Measurements from ENCODE around the gene FBXW12. TPM values are rescaled to one million over a fixed set of nuclear protein-coding genes. Genes with fewer than 3 reads are reported as not detected.

Gene FBXW12
- total and polyA plus RNA-seq, 2 donors (not counting 3 experiments of a cell fraction or from before 2014, with no cell fraction given) = not detected

DNA sequence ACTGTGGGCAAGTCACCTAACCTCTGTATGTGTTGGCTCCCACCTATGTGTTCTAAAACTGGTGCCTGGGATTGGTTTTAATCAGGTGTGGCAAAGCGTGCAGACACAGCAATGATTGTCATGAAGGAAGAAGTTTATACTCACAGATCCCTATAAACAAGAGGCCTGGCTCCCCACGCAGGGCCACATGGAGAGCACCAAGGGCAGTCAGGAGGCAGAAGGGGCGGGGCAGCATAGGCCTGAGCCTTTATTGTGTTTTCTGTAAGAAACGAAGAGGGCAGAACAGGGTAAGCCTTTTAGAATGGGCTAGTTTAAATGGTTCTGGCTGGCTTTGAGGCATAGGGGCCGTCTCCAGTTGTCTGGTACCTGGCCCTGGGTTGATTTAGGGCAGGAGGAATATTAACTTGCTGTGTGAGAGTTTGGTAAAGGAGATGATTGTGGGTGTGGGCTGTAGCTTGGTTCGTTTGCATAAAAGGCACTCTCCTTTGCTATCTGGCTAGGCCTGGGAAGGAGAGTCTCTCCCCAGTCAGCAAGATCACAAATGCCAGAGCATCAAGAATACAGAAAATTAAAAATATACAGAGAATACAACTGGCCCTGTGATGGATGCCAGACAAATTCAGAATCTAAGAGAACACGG, 2.2 kb upstream of the FBXW12 start:
- DNase-seq (ENCODE audit: low read depth, low spot score) (no peak), FAIRE-seq (no peak)
- Histone ChIP-seq H3K27ac (ENCODE audit: insufficient read depth, low read depth, low read length) (no peak overlapping the region), H2AFZ (ENCODE audit: low read depth, low read length) (no peak overlapping the region), H3K36me3 (ENCODE audit: control insufficient read depth in 2 of 2, extremely low read depth in 1 of 2, insufficient read depth in 2 of 2, low read length in 2 of 2) (no peaks in the 10 kb centered on the region), H3K79me2 (ENCODE audit: control insufficient read depth, insufficient read depth, low read length) (no peaks in the 10 kb centered on the region), H3K9me1 (replicated peaks; ENCODE audit: control insufficient read depth, extremely low read depth, insufficient read depth, low read length) (no peaks in the 10 kb centered on the region), H4K20me1 (replicated peaks; ENCODE audit: control insufficient read depth, extremely low read depth, insufficient read depth, low read length) (no peaks in the 10 kb centered on the region), H3K4me3 (replicated peaks in 1 of 3; ENCODE audit: insufficient read depth in 1 of 3, low read depth in 1 of 3, low read length in 3 of 3) (no peak overlapping the region), H3K9ac (replicated peaks; ENCODE audit: extremely low read depth, insufficient read depth, low read length) (no peak overlapping the region), H3K27me3 (ENCODE audit: control insufficient read depth in 2 of 2, insufficient read depth in 2 of 2, low read length in 2 of 2) (peaks cover 4 to 10% of the 10 kb centered on the region in 2 experiments), H3K4me1 (ENCODE audit: control insufficient read depth, extremely low read depth, insufficient read depth, low read length) (no peaks in the 10 kb centered on the region), H3K4me2 (ENCODE audit: insufficient read depth, low read length) (no peak overlapping the region), H3K9me3 (replicated peaks; ENCODE audit: control insufficient read depth, insufficient read depth, low read length) (no peaks in the 10 kb centered on the region)
- dilution Hi-C loops (cut with MboI; ENCODE audit: extremely low pct_ligation_motif_present, low sequenced_read_pairs) (no loop called here), intact Hi-C loops (cut with micrococcal nuclease) (no loop called here)
- ChIA-PET POLR2A (no interaction called here), CTCF (no interaction called here)
- no TSS peak for BruUV-seq (replicated peaks)
- TF ChIP-seq, protein P1, sequence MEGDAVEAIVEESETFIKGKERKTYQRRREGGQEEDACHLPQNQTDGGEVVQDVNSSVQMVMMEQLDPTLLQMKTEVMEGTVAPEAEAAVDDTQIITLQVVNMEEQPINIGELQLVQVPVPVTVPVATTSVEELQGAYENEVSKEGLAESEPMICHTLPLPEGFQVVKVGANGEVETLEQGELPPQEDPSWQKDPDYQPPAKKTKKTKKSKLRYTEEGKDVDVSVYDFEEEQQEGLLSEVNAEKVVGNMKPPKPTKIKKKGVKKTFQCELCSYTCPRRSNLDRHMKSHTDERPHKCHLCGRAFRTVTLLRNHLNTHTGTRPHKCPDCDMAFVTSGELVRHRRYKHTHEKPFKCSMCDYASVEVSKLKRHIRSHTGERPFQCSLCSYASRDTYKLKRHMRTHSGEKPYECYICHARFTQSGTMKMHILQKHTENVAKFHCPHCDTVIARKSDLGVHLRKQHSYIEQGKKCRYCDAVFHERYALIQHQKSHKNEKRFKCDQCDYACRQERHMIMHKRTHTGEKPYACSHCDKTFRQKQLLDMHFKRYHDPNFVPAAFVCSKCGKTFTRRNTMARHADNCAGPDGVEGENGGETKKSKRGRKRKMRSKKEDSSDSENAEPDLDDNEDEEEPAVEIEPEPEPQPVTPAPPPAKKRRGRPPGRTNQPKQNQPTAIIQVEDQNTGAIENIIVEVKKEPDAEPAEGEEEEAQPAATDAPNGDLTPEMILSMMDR (IDR thresholded peaks at IDR 0.05; ENCODE audit: extremely low read depth in 1 of 2, insufficient read depth in 1 of 2, low read depth in 1 of 2, low read length in 2 of 2) = no peak
- no peak for TF ChIP-seq GATA2 (IDR thresholded peaks at IDR 0.05; ENCODE audit: insufficient read depth, insufficient read length, low read depth, low read length)
- TF ChIP-seq JUN (IDR thresholded peaks at IDR 0.05; ENCODE audit: borderline replicate concordance, insufficient read depth, insufficient read length, low read depth) = no peak
- TF ChIP-seq POLR2A (IDR thresholded peaks at IDR 0.05; ENCODE audit: low read depth, low read length) = no peak
- no peak for TF ChIP-seq FOS (IDR thresholded peaks at IDR 0.05; ENCODE audit: borderline replicate concordance, insufficient read depth, low read length)
- no peak for TF ChIP-seq MYC (IDR thresholded peaks at IDR 0.05; ENCODE audit: low read depth, low read length)
- no peak for TF ChIP-seq POLR2AphosphoS5 (IDR thresholded peaks at IDR 0.05; ENCODE audit: insufficient read depth, low read depth, low read length)
- TF ChIP-seq, protein P2, sequence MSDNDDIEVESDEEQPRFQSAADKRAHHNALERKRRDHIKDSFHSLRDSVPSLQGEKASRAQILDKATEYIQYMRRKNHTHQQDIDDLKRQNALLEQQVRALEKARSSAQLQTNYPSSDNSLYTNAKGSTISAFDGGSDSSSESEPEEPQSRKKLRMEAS (IDR thresholded peaks at IDR 0.05; ENCODE audit: insufficient read depth, insufficient read length) = no peak
- TF ChIP-seq EZH2 (IDR thresholded peaks at IDR 0.05; ENCODE audit: borderline replicate concordance, low read depth, low read length, severe bottlenecking) = no peak
